Measurements from ENCODE around the gene DLGAP1. TPM values are rescaled to one million over a fixed set of nuclear protein-coding genes. Genes with fewer than 3 reads are reported as not detected.

The DLGAP1 gene
- total RNA-seq, 4 donors from 2014 or later: 0.22 to 1.5 (median 0.56) TPM

DNA sequence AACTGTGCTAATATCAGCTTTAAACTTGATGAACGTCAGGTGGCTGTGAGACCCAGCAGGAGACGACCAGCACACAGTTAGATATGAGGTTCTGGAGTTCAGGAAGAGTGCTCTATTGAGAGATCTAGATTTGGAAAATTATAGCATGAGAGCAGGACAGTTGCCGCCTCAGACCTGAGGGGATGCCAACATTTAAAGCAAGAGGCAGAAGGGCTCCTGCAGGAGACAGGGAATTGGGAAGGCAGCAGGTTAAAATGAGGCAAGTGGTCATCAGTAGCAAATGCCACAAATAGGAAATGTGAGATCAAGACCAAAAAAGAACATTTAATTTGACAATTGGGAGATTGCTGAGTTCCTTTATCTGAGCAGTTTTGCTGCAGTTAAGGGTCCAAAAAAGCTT is 533.3 kb downstream of the DLGAP1 start:
- no peaks in the 10 kb centered on the region for H3K4me1 ChIP-seq
- H3K9me3 ChIP-seq: no peaks in the 10 kb centered on the region
- no peak overlapping the region for H3K4me3 ChIP-seq
- no peak for ATAC-seq
- TF ChIP-seq POLR2A (IDR thresholded peaks at IDR 0.05) (no peak), CTCF (IDR thresholded peaks at IDR 0.05) (no peak), POLR2AphosphoS5 (IDR thresholded peaks at IDR 0.05) (no peak), EP300 (IDR thresholded peaks at IDR 0.05) (no peak)
- WGBS, 2 donors (ENCODE audit: low coverage in 1 of 2): 67 to 95% methylated on average over 3 of the region's 3 CpGs
- H3K27ac ChIP-seq: no peak overlapping the region
- H3K36me3 ChIP-seq: no peaks in the 10 kb centered on the region
- H3K27me3 ChIP-seq: no peaks in the 10 kb centered on the region

- H3K4me3 ChIP-seq: no peak overlapping the region
- no peak for ATAC-seq
- H3K27ac ChIP-seq: no peak overlapping the region
- H3K9me3 ChIP-seq: no peaks in the 10 kb centered on the region
- no peaks in the 10 kb centered on the region for H3K4me1 ChIP-seq
- H3K27me3 ChIP-seq: no peaks in the 10 kb centered on the region
- no peaks in the 10 kb centered on the region for H3K36me3 ChIP-seq
- TF ChIP-seq POLR2A (IDR thresholded peaks at IDR 0.05) (no peak), EP300 (IDR thresholded peaks at IDR 0.05) (no peak), POLR2AphosphoS5 (IDR thresholded peaks at IDR 0.05) (no peak), CTCF (IDR thresholded peaks at IDR 0.05) (no peak)
- WGBS, 2 donors (ENCODE audit: low coverage in 1 of 2): 58 to 67% methylated on average over 2 of the region's 2 CpGs
Measured at GRCh38 chr18:3920832-3921231, 534.3 kb downstream of the DLGAP1 start.

DNA sequence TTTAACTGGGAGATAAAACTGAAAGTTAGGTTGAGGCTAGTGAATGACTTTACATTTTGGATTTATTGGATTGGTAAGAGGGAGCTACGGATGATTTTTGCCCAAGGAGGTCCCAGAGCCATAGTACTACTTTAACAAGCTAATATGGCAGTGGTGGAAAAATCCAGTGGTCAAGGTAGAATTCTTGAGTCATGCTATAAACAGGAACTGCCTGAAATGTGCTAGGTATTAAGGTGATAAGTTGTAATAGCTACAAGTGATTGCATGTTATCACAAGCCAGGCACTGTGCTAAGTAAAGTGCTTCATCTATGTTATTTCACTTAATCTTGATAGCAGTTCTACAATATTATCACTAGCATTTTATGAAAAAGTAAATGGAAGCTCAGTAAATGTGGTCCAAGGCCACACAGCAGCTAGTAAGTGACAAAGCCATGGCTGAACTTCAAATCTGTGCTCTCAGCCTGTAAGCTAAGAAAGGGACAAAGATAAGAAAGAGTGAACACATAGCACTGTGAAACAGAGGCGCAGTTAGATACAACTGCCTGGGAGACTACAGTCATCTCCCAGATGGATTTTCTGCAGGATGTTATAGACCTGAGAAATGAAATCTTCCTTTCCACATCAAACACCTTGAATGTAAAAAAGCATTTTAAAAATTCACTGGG is 535.6 kb downstream of the DLGAP1 start:
- Histone ChIP-seq H3K4me3 (no peak overlapping the region), H3K27me3 (no peaks in the 10 kb centered on the region), H3K36me3 (no peaks in the 10 kb centered on the region), H3K27ac (no peak overlapping the region), H3K9me3 (no peaks in the 10 kb centered on the region), H3K4me1 (no peaks in the 10 kb centered on the region)
- 90 to 100% methylated on average over 2 of the region's 2 CpGs for WGBS, 2 donors (ENCODE audit: low coverage in 1 of 2)
- no peak for TF ChIP-seq POLR2A (IDR thresholded peaks at IDR 0.05)
- TF ChIP-seq EP300 (IDR thresholded peaks at IDR 0.05): no peak
- no peak for TF ChIP-seq CTCF (IDR thresholded peaks at IDR 0.05)
- TF ChIP-seq POLR2AphosphoS5 (IDR thresholded peaks at IDR 0.05): no peak
- no peak for ATAC-seq

- no peaks in the 10 kb centered on the region for H3K36me3 ChIP-seq
- no peak overlapping the region for H3K27ac ChIP-seq
- H3K27me3 ChIP-seq: no peaks in the 10 kb centered on the region
- H3K4me3 ChIP-seq: no peak overlapping the region
- no peak for ATAC-seq
- H3K4me1 ChIP-seq: no peaks in the 10 kb centered on the region
- WGBS, 2 donors (ENCODE audit: low coverage in 1 of 2): 80% methylated on average over 1 of the region's 7 CpGs; no CpG with 5 or more reads in 1 of the 2 donors
- TF ChIP-seq EP300 (IDR thresholded peaks at IDR 0.05) (no peak), POLR2A (IDR thresholded peaks at IDR 0.05) (no peak), POLR2AphosphoS5 (IDR thresholded peaks at IDR 0.05) (no peak), CTCF (IDR thresholded peaks at IDR 0.05) (no peak)
- no peaks in the 10 kb centered on the region for H3K9me3 ChIP-seq
Measured at GRCh38 chr18:3916082-3916481, 539.0 kb downstream of the DLGAP1 start.

All from gastroesophageal sphincter (tissue), 4 donors.